Activated CD4-positive, CD25-positive, alpha-beta regulatory T cell treated with anti-CD3 and anti-CD28 coated beads, Interleukin-2, amount 50 U/mL, for 16 hours (primary cell): Measurements from ENCODE around the gene C2orf68.
A peak's percentile ranks its signal among the peaks of the same experiment; 100 is the strongest.
"Not testable (repeated sequence)": the region's sequence is repeated elsewhere in the genome, so short reads cannot be mapped to it uniquely, and the experiment has no call there.

ENCODE experiments used
- DNase-seq: peaks from one replicate; pipeline ENCODE4 v3.0.0-alpha.2; 2020; ENCODE audit warnings: low read depth, low spot score

C2orf68 gene

GRCh38 chr2:85599468-85600234 is 12.2 kb downstream of the C2orf68 start:
- no peak for DNase-seq

- no peak for DNase-seq
Measured at GRCh38 chr2:85598594-85599340, 13.1 kb downstream of the C2orf68 start.

GRCh38 chr2:85597241-85597640 is 14.6 kb downstream of the C2orf68 start:
- no peak for DNase-seq

GRCh38 chr2:85596486-85597143 is 15.3 kb downstream of the C2orf68 start:
- DNase-seq: no peak

DNA sequence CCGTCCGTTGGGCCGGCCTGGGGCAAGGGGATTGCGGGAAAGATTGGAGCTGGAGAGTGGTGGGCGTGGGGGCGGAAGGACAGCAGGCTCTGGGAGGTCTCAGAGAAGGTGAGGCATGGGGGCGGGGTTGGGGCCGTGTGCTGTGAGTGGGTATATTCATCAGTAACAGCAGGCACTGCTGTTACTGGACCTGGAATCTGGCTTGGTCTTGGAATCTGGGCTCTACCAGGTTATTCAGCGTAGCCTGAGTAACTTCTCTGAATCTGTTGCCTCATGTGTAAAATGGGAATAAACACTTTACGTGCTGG is 15.9 kb downstream of the C2orf68 start:
- DNase-seq: no peak

DNA sequence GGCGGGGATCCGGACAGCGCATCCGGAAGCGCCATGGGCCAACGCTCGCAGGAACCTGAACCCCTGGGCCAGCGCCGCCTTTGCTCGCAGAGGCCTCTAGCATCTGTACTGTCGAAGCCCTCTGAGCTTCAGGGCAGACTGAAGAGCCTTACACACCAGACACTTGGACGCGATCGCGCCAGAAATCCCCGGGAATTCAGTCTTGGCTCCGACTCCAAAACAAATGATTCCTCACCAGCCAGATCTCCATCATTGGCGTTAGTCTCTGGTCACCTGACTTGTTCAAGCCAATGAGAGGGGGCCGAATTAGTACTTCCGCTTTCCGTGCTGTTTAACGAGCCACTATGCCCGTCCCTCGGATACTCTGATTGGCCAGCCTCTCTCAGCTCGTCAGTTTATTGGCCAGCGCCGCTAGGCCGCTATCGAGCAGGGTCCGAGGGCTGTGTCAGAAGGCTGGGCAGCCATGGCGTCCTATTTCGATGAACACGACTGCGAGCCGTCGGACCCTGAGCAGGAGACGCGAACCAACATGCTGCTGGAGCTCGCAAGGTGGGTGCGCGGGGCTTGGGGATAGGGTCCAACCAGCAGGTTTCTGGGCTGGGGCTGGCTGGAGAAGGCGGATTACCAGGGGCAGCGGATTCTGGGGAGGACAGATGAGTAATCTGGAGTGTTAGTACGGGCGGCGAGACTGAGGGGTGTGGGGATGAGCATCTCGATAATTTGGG is 16.4 kb downstream of the C2orf68 start, which contains the start of gene RNF181:
Gene RNF181 (plus strand): TSS at position 445 of the 725 bp plus-strand sequence. CDS start 19 bp downstream, at position 464.
- DNase-seq: peak; percentile 86

DNA sequence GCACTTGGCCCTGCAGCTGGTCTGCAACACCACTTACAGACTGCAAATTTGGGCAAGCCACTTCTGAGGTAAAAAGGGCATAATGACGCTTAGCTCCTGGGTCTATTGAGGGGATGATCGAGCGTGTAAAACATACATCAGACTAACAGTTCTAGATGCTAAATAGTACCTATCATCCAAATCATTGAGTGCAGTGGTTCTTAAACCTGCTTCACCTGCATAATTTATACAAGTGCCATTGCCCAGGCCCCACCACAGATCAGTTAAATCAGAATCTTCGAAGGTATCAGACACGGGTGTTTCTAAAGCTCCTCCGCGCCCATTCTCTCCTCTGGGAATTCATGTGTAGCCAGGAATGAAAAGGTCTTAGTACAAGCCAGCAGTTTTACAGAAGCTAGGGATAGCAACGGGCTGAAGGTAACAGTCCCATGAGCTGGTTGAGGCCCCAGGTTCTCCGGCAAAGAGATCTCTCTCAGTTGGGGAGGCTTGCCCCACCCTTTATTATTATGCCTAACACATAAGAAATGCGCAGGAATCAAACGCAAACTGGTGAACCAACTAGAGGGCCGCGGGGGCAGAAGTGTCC is 17.1 kb downstream of the C2orf68 start:
- no peak for DNase-seq

GRCh38 chr2:85593023-85593422 is 18.8 kb downstream of the C2orf68 start:
- no peak for DNase-seq

- not testable (repeated sequence) for DNase-seq
Measured at GRCh38 chr2:85592299-85592698, 19.6 kb downstream of the C2orf68 start.

DNA sequence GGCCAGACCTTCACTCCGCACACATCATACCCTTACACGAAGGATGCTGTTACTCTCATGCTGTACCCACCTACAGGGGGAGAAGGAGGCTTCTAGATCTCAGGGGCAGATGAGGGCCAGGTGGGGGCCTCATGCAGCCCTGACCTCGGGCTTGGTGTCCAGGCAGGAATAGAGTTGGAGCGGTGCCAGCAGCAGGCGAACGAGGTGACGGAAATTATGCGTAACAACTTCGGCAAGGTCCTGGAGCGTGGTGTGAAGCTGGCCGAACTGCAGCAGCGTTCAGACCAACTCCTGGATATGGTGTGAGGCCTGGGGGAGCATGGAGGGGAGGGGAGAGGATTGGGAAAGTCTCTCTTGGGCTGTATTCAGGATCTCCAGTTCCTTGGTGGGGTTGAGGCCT is 20.3 kb downstream of the C2orf68 start:
- DNase-seq: no peak

- no peak for DNase-seq
Measured at GRCh38 chr2:85590950-85591349, 20.9 kb downstream of the C2orf68 start.

- no peak for DNase-seq
Measured at GRCh38 chr2:85589982-85590791, 21.7 kb downstream of the C2orf68 start.

- no peak for DNase-seq
Measured at GRCh38 chr2:85589181-85589580, 22.7 kb downstream of the C2orf68 start.

GRCh38 chr2:85588645-85589044 is 23.2 kb downstream of the C2orf68 start:
- no peak for DNase-seq

DNA sequence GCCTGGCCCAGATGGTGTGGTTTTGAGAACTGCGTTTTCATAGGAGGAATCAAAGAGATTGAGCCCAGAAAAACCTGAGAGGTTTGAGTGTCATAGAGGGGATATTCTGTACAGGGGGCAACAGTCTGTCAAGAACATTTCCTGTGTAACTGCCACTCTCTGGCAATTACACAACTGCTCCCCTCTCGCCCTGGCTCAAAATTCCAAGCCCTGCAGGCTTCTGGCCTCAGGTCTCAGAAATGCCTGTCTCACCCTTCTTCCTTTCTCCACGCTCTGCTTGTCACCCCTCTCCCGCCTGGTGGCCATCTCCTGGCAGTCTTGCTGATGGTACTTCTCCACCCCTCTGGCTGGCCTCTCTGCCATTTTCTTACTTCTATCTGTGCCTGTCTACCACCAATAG is 23.6 kb downstream of the C2orf68 start:
- DNase-seq: no peak

GRCh38 chr2:85585781-85586105 is 26.1 kb downstream of the C2orf68 start:
- no peak for DNase-seq

- DNase-seq: no peak
Measured at GRCh38 chr2:85584857-85585780, 26.7 kb downstream of the C2orf68 start.

GRCh38 chr2:85584354-85584856 is 27.5 kb downstream of the C2orf68 start, which contains the start of gene VAMP5:
VAMP5 (plus strand) TSS chr2:85584431; CDS start chr2:85584491, 60 bp downstream.
- no peak for DNase-seq

DNA sequence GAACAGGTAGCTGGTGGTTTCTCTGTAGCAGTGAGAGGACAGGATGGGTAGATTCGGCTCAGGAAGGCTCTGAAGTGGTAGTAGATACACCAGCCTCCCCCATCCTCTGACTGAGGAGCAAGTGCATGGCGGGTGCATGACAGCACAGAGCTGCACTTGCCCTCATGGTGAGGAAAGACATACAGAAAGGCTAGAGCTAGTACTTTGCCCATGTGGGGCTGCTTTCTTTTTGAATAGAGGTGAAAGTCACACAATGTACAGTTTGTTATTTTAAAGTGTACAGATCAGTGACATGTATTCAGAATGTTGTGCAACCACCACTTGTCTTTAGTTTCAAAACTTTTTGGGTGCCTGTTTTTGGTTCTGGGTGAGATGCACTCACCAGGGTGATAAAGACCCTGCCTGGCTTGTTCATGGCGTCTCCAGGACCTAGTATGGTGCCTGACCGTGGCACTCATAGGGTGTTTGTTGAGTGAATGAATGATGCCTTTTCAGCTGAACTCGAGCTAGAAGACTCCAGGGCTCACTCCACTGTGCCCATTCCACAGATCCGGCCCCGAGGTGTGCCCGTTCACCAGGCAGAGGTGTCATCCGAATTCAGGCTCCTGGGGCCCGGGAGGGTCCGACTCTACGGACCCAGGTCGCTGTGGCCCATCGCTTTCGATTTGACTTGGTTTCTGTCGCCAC is 28.1 kb downstream of the C2orf68 start:
- no peak for DNase-seq
